Measurements from ENCODE around the gene MADCAM1.

- TF ChIP-seq CTCF (IDR thresholded peaks at IDR 0.05; ENCODE audit: poor library complexity) (no peak), EZH2phosphoT487 (IDR thresholded peaks at IDR 0.05; ENCODE audit: low read depth, severe bottlenecking, unreplicated experiment) (no peak)
Measured at GRCh38 chr19:456547-457110, 39.7 kb upstream of the MADCAM1 start.

Measured in hepatocyte (in vitro differentiated cells).